WTC11 (cell line): Measurements from ENCODE around the gene SPI1. TPM values are rescaled to one million over a fixed set of nuclear protein-coding genes. Genes with fewer than 3 reads are reported as not detected.

Experiments
- ATF3 ChIP-seq: sonication (generic); formaldehyde crosslinking; conservative IDR thresholded peaks from 2 replicates; pipeline ENCODE4 v1.8.1; 2022; ENCODE audit warnings: mild to moderate bottlenecking, missing genetic modification reagents
- CREB1 ChIP-seq: sonication (generic); formaldehyde crosslinking; IDR thresholded peaks from 2 replicates; pipeline ENCODE4 v1.8.0; 2023; ENCODE audit warnings: mild to moderate bottlenecking, missing genetic modification reagents
- ELF4 ChIP-seq: sonication (generic); formaldehyde crosslinking; IDR thresholded peaks from 2 replicates; pipeline ENCODE4 v1.8.1; 2022; ENCODE audit warnings: low read depth, mild to moderate bottlenecking, moderate library complexity, missing genetic modification reagents
- EMX1 ChIP-seq: fragments of 250-450 bp; sonication (Bioruptor Pico); IDR thresholded peaks from 2 replicates; pipeline ENCODE4 v1.8.0; 2021; ENCODE audit warnings: mild to moderate bottlenecking
- ETV6 ChIP-seq: sonication (generic); formaldehyde crosslinking; IDR thresholded peaks from 2 replicates; pipeline ENCODE4 v1.8.1; 2022; ENCODE audit warnings: mild to moderate bottlenecking, missing genetic modification reagents
- FOXJ3 ChIP-seq: sonication (generic); formaldehyde crosslinking; IDR thresholded peaks from 2 replicates; pipeline ENCODE4 v1.9.0; 2021; ENCODE audit warnings: missing genetic modification reagents, mild to moderate bottlenecking, borderline replicate concordance
- FOXP1 ChIP-seq: sonication (generic); formaldehyde crosslinking; IDR thresholded peaks from 2 replicates; pipeline ENCODE4 v1.8.0; 2022; ENCODE audit warnings: missing genetic modification reagents, mild to moderate bottlenecking, moderate library complexity, borderline replicate concordance
- FOXP4 ChIP-seq: sonication (generic); formaldehyde crosslinking; IDR thresholded peaks from 2 replicates; pipeline ENCODE4 v1.8.0; 2022; ENCODE audit warnings: mild to moderate bottlenecking, missing genetic modification reagents
- GTF2I ChIP-seq: fragments of 250-450 bp; sonication (Bioruptor Pico); conservative IDR thresholded peaks from 2 replicates; pipeline ENCODE4 v1.4.0; 2021; ENCODE audit warnings: mild to moderate bottlenecking
- HMGXB4 ChIP-seq: sonication (generic); formaldehyde crosslinking; IDR thresholded peaks from 2 replicates; pipeline ENCODE4 v1.8.1; 2023; ENCODE audit warnings: mild to moderate bottlenecking, moderate library complexity, missing genetic modification reagents
- IRF1 ChIP-seq: sonication (generic); formaldehyde crosslinking; IDR thresholded peaks from 2 replicates; pipeline ENCODE4 v1.8.0; 2023; ENCODE audit warnings: missing genetic modification reagents
- MAX ChIP-seq: sonication (generic); formaldehyde crosslinking; IDR thresholded peaks from 2 replicates; pipeline ENCODE4 v1.8.0; 2022; ENCODE audit warnings: mild to moderate bottlenecking, missing genetic modification reagents
- MXD4 ChIP-seq: fragments of 250-450 bp; sonication (Bioruptor Pico); IDR thresholded peaks from 2 replicates; pipeline ENCODE4 v1.8.0; 2021; ENCODE audit warnings: mild to moderate bottlenecking, moderate library complexity, borderline replicate concordance
- NFATC4 ChIP-seq: fragments of 250-450 bp; sonication (Bioruptor Pico); IDR thresholded peaks from 2 replicates; pipeline ENCODE4 v1.9.0; 2021; ENCODE audit warnings: mild to moderate bottlenecking
- NFE2L1 ChIP-seq: sonication (generic); formaldehyde crosslinking; IDR thresholded peaks from 2 replicates; pipeline ENCODE4 v1.8.1; 2023; ENCODE audit warnings: missing genetic modification reagents
- PRDM15 ChIP-seq: sonication (generic); formaldehyde crosslinking; IDR thresholded peaks from 2 replicates; pipeline ENCODE4 v1.8.0; 2022; ENCODE audit warnings: missing genetic modification reagents
- PRRX2 ChIP-seq: fragments of 250-450 bp; sonication (Bioruptor Pico); IDR thresholded peaks from 2 replicates; pipeline ENCODE4 v1.8.0; 2021; ENCODE audit warnings: mild to moderate bottlenecking
- SOX15 ChIP-seq: fragments of 250-450 bp; sonication (Bioruptor Pico); IDR thresholded peaks from 2 replicates; pipeline ENCODE4 v1.9.0; 2021; ENCODE audit warnings: mild to moderate bottlenecking
- USF1 ChIP-seq: sonication (generic); formaldehyde crosslinking; IDR thresholded peaks from 2 replicates; pipeline ENCODE4 v1.8.0; 2022; ENCODE audit warnings: mild to moderate bottlenecking, missing genetic modification reagents
- USF2 ChIP-seq: sonication (generic); formaldehyde crosslinking; IDR thresholded peaks from 2 replicates; pipeline ENCODE4 v1.8.1; 2023; ENCODE audit warnings: mild to moderate bottlenecking, missing genetic modification reagents, moderate library complexity
- ZNF219 ChIP-seq: sonication (generic); formaldehyde crosslinking; IDR thresholded peaks from 2 replicates; pipeline ENCODE4 v1.8.0; 2023; ENCODE audit warnings: missing genetic modification reagents, mild to moderate bottlenecking, borderline replicate concordance
- ZNF317 ChIP-seq: sonication (generic); formaldehyde crosslinking; IDR thresholded peaks from 2 replicates; pipeline ENCODE4 v1.8.1; 2023; ENCODE audit warnings: low read depth, mild to moderate bottlenecking, moderate library complexity, missing genetic modification reagents, borderline replicate concordance
- ZNF423 ChIP-seq: fragments of 250-450 bp; sonication (Bioruptor Pico); IDR thresholded peaks from 2 replicates; pipeline ENCODE4 v2.1.2; 2022; ENCODE audit warnings: mild to moderate bottlenecking, moderate library complexity
- ZNF671 ChIP-seq: fragments of 250-450 bp; sonication (Bioruptor Pico); IDR thresholded peaks from 2 replicates; pipeline ENCODE4 v1.8.0; 2021; ENCODE audit warnings: mild to moderate bottlenecking
- ZSCAN18 ChIP-seq: fragments of 250-450 bp; sonication (Bioruptor Pico); IDR thresholded peaks from 2 replicates; pipeline ENCODE4 v2.1.2; 2022; ENCODE audit warnings: mild to moderate bottlenecking, moderate library complexity
- total RNA-seq: library from RNA; stranded (reverse); gene quantifications from 3 replicates; pipeline ENCODE4 v1.2.3, GENCODE V29; 2021

SPI1 gene
- total RNA-seq, 1 experiment from 2014 or later: 0.59 TPM

GRCh38 chr11:47407746-47408590, 29.6 kb upstream of the SPI1 start, which contains the start of gene SLC39A13 (continued):
- TF ChIP-seq ZSCAN18 (CRISPR knock-in tag) (no peak), EMX1 (CRISPR knock-in tag) (no peak; the same call in none of the 2 replicates), PRDM15 (no peak), HMGXB4 (peak; percentile 96), FOXP1 (peak; percentile 90), IRF1 (CRISPR knock-in tag) (no peak), MAX (CRISPR knock-in tag) (peak; percentile 46; the same call in 1 of the 2 replicates), GTF2I (CRISPR knock-in tag) (no peak), ZNF317 (no peak), NFATC4 (CRISPR knock-in tag) (no peak), FOXP4 (CRISPR knock-in tag) (no peak), ATF3 (CRISPR knock-in tag) (no peak), ELF4 (CRISPR knock-in tag) (peak; percentile 96; the same call in 1 of the 2 replicates), USF1 (CRISPR knock-in tag) (no peak), SOX15 (CRISPR knock-in tag) (no peak), ZNF423 (peak; percentile 87), NFE2L1 (CRISPR knock-in tag) (no peak), PRRX2 (CRISPR knock-in tag) (peak; percentile 77; the same call in 1 of the 2 replicates), ZNF671 (no peak), ETV6 (CRISPR knock-in tag) (peak; percentile 60; the same call in 1 of the 2 replicates), MXD4 (CRISPR knock-in tag) (no peak), CREB1 (CRISPR knock-in tag) (no peak), ZNF219 (CRISPR knock-in tag) (no peak), FOXJ3 (CRISPR knock-in tag) (no peak), USF2 (CRISPR knock-in tag) (peak; percentile 63)
